NCI-H82 treated with DMSO at 0.1 percent for 48 hours (cell line): ENCODE data around the gene AMPD3.

Experiments
- DNase-seq: peaks from one replicate; lab custom pipeline; 2025; ENCODE audit not compliant: unreplicated experiment; lab: John Stamatoyannopoulos, UW

Gene AMPD3

DNA sequence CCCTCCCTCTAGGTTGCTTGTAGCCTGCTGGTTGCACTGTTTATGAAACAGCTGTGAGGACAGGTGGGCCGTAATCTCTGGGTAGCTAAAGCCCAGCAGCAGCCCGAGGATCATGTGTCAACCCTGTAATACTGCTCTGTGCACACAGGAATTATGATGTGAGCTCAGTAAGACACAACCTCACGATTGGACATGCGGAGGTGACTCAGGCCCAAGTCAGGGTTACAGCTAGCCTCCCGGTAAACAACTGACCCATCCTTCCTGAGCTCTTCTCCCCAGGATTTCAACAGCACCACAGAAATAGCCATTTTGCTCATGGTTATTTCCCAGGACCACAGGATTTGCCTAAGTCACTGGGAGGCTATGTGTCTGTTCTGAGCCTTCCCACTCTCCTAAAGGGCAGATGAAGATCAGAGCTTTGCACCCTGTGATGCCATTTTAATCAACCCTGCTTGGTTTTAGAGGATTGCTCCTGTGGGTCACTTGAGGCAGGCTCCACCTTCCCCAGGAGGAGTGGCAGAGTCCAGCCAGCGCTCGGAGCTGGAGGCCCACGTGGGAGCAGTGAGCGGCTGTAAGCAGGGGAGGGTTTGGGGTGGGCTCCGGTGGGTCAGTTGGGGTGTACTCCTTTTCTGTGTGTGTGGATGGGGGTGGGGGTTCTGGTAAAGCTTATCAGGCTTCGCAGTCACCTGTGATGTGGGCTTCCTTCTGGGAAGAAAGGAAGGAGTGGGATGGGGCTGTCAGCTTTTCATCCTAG is at the start of gene AMPD3:
Gene AMPD3, plus strand, starts transcription at position 387 of the 754 bp plus-strand sequence. CDS start 6,256 bp downstream, outside the sequence.
- DNase-seq = peak; percentile 90

DNA sequence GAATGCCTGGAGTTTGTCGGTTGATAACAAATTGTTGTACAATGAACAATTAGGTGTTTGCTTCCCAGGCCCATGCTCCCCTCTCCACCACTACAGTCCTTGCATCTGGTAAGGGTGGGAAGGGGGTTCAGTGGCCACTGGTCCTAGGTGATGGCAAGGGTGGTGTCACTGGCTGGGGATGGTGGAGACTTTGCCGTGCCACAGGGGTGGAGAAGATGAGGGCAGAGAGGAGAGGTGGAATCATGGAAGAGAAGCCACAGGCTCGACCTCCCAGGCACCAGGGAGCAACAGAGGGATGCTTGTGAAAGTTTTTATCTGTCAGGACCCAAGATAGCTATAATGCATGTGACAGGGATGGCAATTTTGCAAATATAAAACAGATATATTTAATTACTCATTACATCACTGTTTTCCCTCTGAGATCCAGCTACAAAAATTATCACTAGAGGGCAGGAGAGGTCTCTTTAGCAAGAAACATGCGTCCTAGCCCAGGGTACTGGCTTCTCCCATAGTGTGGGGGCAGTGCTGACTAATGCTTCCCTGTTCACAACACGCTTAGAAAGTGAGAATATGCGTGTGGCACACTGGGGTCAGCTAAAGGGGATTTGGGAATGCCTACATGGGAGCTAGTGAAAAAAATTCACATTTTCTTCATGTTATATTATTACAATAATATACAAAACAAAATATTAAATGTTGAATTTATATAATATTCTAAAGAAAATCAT is 49.0 kb upstream of the AMPD3 start:
- peak; percentile 74 for DNase-seq

DNA sequence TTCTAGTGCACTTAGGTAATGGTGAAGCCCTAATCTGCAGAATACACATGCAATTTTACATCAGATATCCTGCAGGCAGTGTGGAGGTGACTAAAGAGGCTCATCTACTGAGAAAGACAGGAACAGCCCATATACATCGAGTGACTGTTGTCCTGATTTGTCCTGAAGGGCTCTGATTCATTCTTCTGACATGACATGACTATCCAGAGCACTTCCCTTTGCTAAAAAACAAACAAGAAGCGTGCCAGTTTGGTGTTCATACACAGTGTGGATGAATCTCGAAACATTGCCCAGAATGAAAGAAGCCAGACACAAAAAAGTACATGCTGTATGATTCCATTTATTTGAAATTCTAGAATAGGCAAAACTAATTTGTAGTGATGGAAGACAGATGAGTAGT is 48.0 kb upstream of the AMPD3 start:
- no peak for DNase-seq

DNA sequence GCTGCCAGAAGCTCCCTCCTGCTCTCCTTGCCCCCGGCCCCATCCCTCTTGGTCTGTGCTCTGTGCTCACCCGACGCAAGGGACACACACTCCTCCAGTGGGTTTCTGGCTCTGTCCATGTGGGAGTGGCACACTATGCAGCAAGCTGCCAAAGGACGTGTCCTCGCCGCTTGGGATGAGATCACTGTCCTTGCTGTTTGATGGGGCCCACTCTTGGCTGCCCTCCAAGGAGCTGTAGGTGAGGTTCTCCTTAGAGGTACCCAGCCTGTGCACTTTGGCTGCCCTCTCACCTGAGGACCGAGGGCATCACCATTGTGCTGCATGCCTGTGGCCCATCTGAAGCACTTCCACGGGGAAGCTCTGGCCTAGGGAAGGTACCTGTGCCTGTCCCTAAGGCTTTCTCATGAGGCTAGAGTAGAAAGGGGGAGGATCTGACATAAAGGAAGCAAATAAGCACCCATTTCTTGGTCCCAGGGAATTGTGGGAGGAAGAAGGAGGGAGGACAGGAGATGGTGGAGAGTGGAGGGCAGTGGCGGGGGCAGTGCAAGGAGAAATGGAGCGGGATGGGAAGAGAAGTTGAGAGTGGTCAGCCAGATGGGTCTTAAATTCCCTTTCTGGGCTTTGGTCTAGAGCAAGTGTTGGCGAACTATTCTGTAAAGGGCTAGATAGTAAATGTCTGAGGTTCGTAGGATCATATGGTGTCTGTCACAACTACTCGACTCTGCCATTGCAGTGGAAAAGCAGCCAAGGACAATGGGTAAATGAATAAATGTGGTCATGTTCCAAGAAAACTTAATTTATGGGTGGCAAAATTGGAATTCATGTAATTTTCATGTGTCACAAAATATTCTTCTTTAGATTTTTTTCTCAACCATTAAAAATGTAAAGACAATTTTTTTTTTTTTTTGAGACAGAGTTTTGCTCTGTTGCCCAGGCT is 47.0 kb upstream of the AMPD3 start:
- DNase-seq = no peak

DNA sequence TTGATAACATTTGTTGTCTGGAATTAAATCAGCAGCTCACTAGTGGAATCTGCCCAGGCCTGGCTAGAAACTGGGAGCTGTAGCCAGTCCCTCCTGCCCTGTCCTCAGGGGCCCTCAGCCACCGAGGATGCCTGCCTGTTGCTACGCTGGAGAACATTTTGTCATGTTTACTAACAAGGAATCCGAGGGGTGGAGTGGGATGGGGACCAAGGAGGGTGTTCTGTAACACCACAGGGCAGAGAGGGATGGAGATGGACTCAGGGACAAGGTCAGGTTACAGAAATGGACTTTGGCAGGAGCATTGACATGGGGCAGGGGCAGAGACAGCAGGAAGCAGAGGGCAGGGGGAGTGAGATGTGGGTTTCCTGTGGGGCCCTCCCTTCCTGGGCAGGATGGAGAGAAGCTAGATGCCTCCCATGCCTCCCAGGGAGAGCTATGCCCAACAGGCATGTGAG is 45.8 kb upstream of the AMPD3 start:
- DNase-seq = no peak

GRCh38 chr11:10410106-10410843 is 44.8 kb upstream of the AMPD3 start:
- DNase-seq = no peak

GRCh38 chr11:10410844-10411200 is 44.2 kb upstream of the AMPD3 start:
- no peak for DNase-seq

- DNase-seq = no peak
Measured at GRCh38 chr11:10412266-10412665, 42.8 kb upstream of the AMPD3 start.

GRCh38 chr11:10413268-10413667 is 41.8 kb upstream of the AMPD3 start:
- peak; percentile 47 for DNase-seq

DNA sequence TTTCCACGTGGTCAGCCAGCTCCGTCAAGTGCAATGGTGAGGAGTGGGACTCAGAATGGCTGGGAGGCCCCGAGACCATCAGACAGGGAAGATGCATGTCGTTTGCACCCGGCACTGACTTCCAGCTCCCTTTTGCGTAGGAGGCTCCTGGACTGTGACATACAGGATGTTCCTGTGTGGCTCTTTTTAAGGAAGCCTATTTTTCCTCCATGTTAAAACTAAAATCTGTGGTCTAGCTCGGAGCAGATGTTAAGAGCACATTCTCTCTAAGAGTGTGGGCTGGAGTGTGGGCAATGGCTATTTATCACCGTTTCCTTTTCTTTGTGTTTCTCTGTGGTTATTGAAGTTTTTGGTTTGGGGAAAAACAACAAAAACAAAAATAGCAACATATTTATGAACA is 40.9 kb upstream of the AMPD3 start:
- DNase-seq = no peak

GRCh38 chr11:10414659-10415058 is 40.4 kb upstream of the AMPD3 start:
- DNase-seq = no peak

DNA sequence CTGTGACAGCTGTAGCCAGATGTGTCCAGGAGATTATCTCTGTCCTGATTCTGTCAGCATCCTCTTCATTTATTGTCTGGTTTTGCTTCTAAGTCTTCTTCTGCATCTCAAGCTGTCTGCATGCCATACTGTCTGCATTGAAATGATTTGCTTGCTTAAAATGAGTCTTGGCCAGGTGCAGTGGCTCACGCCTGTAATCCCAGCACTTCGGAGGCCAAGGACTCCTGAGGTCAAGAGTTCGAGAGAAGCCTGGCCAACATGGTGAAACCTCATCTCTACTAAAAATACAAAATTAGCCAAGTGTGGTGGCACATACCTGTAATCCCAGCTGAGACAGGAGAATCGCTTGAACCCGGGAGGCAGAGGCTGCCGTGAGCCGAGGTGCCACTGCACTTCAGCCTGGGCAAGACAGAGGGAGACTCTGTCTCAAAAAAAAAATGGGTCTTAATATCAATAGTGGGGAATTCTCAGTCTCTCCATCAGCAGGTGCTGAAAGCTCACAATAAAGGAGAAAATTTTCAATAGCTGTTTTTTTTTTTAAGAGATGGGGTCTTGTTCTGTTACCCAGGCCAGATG is 39.2 kb upstream of the AMPD3 start:
- DNase-seq = no peak

- no peak for DNase-seq
Measured at GRCh38 chr11:10418259-10418949, 36.7 kb upstream of the AMPD3 start.

- no peak for DNase-seq
Measured at GRCh38 chr11:10418950-10419310, 36.1 kb upstream of the AMPD3 start.

DNA sequence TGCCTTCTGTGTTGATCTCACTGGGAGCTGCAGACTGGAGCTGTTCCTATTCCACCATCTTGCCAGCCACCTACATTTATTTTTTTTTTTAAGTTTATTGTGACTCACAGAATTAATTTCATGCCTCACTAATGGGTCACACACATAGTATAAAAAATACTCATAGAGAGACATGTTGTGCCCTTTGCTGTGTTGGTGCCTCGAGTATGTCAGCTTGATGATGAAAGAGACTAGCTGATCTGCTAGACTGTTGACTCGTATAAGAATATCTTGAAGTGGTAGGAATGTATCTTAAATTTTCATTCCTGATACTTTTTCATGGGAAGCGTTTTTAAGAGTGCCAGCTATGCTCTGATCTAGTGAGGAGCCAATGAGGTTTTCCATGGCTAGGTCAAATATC is 28.6 kb upstream of the AMPD3 start:
- no peak for DNase-seq

GRCh38 chr11:10428453-10428852 is 26.6 kb upstream of the AMPD3 start:
- DNase-seq = no peak

- DNase-seq = peak; percentile 98
Measured at GRCh38 chr11:10429526-10429925, 25.5 kb upstream of the AMPD3 start.

DNA sequence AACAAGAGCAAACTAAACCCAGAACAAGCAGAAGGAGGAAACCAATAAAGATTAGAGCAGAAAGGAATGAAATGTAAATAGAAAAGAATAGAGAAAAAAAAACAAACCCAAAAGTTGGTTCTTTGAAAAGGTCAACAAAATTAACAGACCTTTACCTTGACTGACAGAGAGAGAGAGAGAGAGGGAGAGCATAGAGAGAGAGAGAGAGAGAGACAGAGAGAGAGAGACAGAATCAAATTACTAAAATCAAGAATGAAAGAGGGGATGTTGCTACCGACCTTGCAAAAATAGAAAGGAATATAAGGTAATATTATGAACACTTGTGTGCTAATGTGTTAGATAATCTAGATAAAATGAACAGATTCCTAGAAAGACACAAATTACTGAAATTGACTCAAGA is 22.6 kb upstream of the AMPD3 start:
- no peak for DNase-seq

GRCh38 chr11:10432971-10433370 is 22.1 kb upstream of the AMPD3 start:
- DNase-seq = no peak

DNA sequence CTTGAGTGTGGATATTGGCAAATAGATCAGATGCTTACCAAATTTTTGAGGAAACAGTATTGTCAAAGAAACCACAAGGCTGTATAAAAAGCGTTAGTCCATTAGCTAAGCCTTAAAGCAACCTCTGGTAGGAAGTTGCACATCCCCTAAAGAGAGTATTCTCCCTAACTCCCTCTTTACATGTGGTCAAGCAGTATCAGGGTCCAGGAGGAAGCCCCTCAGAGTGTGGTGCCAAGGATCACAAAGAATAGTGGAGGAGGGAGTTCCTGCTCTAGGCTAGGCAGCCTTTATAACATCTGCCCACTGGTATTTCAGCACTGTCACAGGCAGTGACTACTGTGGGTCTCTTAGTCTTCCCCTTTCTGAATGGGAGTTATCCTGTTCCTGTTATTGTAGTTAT is 18.8 kb upstream of the AMPD3 start:
- DNase-seq = no peak
